Fibroblast of lung (primary cell): ENCODE results near the gene SMC1B.

ENCODE experiments used
- EZH2 ChIP-seq: IDR thresholded peaks from 2 replicates; pipeline ENCODE4 v1.5.1; 2012; ENCODE audit warnings: low read length, control low read depth, mild to moderate bottlenecking; ENCODE audit errors: missing control alignments
- TF ChIP-seq, protein P1 (sequence below), 2 donors: IDR thresholded peaks in 1 of 2; conservative IDR thresholded peaks in 1 of 2; 1 replicate in 1 of 2; 2 replicates in 1 of 2; pipeline ENCODE4 v1.5.1; 2011 to 2012; ENCODE audit warnings: low read length in 2 of 2, control low read depth in 1 of 2, inconsistent platforms in 1 of 2, low read depth in 1 of 2, mild to moderate bottlenecking in 1 of 2

GRCh38 chr22:45302751-45303150, 110.6 kb downstream of the SMC1B start:
- TF ChIP-seq EZH2, result no peak
- TF ChIP-seq, protein P1, sequence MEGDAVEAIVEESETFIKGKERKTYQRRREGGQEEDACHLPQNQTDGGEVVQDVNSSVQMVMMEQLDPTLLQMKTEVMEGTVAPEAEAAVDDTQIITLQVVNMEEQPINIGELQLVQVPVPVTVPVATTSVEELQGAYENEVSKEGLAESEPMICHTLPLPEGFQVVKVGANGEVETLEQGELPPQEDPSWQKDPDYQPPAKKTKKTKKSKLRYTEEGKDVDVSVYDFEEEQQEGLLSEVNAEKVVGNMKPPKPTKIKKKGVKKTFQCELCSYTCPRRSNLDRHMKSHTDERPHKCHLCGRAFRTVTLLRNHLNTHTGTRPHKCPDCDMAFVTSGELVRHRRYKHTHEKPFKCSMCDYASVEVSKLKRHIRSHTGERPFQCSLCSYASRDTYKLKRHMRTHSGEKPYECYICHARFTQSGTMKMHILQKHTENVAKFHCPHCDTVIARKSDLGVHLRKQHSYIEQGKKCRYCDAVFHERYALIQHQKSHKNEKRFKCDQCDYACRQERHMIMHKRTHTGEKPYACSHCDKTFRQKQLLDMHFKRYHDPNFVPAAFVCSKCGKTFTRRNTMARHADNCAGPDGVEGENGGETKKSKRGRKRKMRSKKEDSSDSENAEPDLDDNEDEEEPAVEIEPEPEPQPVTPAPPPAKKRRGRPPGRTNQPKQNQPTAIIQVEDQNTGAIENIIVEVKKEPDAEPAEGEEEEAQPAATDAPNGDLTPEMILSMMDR (conservative IDR thresholded peaks at IDR 0.05 in 1 of 2, IDR thresholded peaks at IDR 0.05 in 1 of 2; ENCODE audit: low read depth in 1 of 2, low read length in 2 of 2), result no peak
